ENCODE results near the gene TNFRSF1B. TPM values are rescaled to one million over a fixed set of nuclear protein-coding genes. Genes with fewer than 3 reads are reported as not detected.
A peak's percentile ranks its signal among the peaks of the same experiment; 100 is the strongest.

TNFRSF1B gene
- total and polyA plus RNA-seq, 9 of the 15 experiments (the other 6 are each of a cell fraction or from before 2014, with no cell fraction given): 8.8 to 91.3 (median 36.0) TPM

GRCh38 chr1:12208764-12209494, 42.1 kb downstream of the TNFRSF1B start (continued):
- TF ChIP-seq SMAD4 (CRISPR knock-in tag; conservative IDR thresholded peaks at IDR 0.05) (peak; percentile 67), ETS1 (conservative IDR thresholded peaks at IDR 0.05; ENCODE audit: control insufficient read depth, low read depth, low read length) (0 out of 2 replicates have a peak, but pooled peaks have one; percentile 22), CTBP1 (IDR thresholded peaks at IDR 0.05; ENCODE audit: borderline replicate concordance) (peak; percentile 84; the same call in 1 of the 2 replicates), TARDBP (IDR thresholded peaks at IDR 0.05) (no peak), ARID2 (IDR thresholded peaks at IDR 0.05) (peak; percentile 96), ZBTB9 (CRISPR knock-in tag; IDR thresholded peaks at IDR 0.05) (peak; percentile 63; the same call in 1 of the 2 replicates), TCF7 (IDR thresholded peaks at IDR 0.05; ENCODE audit: borderline replicate concordance) (no peak), ARHGAP35 (IDR thresholded peaks at IDR 0.05; ENCODE audit: partially characterized antibody) (no peak), CHD2 (IDR thresholded peaks at IDR 0.05; ENCODE audit: low read depth, low read length) (peak; percentile 43), ESRRA (IDR thresholded peaks at IDR 0.05; ENCODE audit: borderline replicate concordance, low read depth) (peak; percentile 61; the same call in 1 of the 2 replicates), ATF3 (IDR thresholded peaks at IDR 0.05) (no peak), ATF3 (CRISPR knock-in tag; conservative IDR thresholded peaks at IDR 0.05) (no peak), ZNF76 (CRISPR knock-in tag; IDR thresholded peaks at IDR 0.05; ENCODE audit: borderline replicate concordance) (no peak), SP1 (CRISPR knock-in tag; IDR thresholded peaks at IDR 0.05) (no peak; the same call in 1 of the 2 replicates), THRAP3 (IDR thresholded peaks at IDR 0.05; ENCODE audit: borderline replicate concordance) (peak; percentile 79; the same call in 1 of the 2 replicates), PURB (CRISPR knock-in tag; IDR thresholded peaks at IDR 0.05; ENCODE audit: low read depth) (no peak; the same call in 1 of the 2 replicates), TRIM24 (IDR thresholded peaks at IDR 0.05) (0 out of 4 replicates have a peak, but pooled peaks have one; percentile 10 to 15), TAF1 (IDR thresholded peaks at IDR 0.05; ENCODE audit: control insufficient read depth, extremely low read depth, insufficient read depth, low read length, severe bottlenecking) (no peak), DEAF1 (CRISPR knock-in tag; IDR thresholded peaks at IDR 0.05) (peak; percentile 96), RB1 (IDR thresholded peaks at IDR 0.05; ENCODE audit: low read depth) (peak; percentile 84; the same call in 1 of the 2 replicates), MTA3 (IDR thresholded peaks at IDR 0.05; ENCODE audit: borderline replicate concordance) (peak; percentile 74; the same call in 1 of the 2 replicates)
- TF ChIP-seq, protein P1, sequence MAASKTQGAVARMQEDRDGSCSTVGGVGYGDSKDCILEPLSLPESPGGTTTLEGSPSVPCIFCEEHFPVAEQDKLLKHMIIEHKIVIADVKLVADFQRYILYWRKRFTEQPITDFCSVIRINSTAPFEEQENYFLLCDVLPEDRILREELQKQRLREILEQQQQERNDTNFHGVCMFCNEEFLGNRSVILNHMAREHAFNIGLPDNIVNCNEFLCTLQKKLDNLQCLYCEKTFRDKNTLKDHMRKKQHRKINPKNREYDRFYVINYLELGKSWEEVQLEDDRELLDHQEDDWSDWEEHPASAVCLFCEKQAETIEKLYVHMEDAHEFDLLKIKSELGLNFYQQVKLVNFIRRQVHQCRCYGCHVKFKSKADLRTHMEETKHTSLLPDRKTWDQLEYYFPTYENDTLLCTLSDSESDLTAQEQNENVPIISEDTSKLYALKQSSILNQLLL (CRISPR knock-in tag; IDR thresholded peaks at IDR 0.05; ENCODE audit: borderline replicate concordance): no peak
